ENCODE measurements around the gene TIMELESS. TPM values are rescaled to one million over a fixed set of nuclear protein-coding genes. Genes with fewer than 3 reads are reported as not detected.

The TIMELESS gene
- total RNA-seq, 1 donor from 2014 or later = 16.2 TPM

DNA sequence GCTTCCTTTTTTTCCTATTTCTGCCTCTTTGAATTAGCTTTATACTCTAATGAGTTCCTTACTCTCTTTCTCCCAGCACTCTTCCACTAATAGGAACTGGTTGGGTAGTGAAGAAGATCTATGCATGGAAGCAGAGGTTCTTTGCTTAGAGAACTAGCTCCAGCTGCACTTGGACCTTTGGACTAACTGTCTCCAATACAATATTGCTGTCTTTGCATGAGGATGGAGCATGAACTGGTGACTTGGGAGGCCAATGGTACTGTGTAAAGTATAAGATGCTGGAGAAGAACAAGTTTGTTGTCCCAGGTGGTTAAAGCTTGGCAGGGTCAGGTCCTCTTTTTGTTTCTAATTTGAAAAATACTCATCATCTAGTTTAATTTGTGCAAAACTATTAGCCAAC lies 41.1 kb upstream of the TIMELESS start:
- Mint-ChIP-seq H3K27ac (ENCODE audit: unreplicated experiment) (no peak overlapping the region), H3K4me1 (ENCODE audit: unreplicated experiment) (peaks cover 13% of the 10 kb centered on the region), H3K36me3 (ENCODE audit: unreplicated experiment) (no peaks in the 10 kb centered on the region), H3K27me3 (ENCODE audit: unreplicated experiment) (peaks cover 56% of the 10 kb centered on the region), H3K9me3 (ENCODE audit: unreplicated experiment) (no peaks in the 10 kb centered on the region), H3K4me3 (ENCODE audit: unreplicated experiment) (no peak overlapping the region)
- no peak for DNase-seq (ENCODE audit: extremely low spot score, unreplicated experiment)
- TF ChIP-seq, protein P1, sequence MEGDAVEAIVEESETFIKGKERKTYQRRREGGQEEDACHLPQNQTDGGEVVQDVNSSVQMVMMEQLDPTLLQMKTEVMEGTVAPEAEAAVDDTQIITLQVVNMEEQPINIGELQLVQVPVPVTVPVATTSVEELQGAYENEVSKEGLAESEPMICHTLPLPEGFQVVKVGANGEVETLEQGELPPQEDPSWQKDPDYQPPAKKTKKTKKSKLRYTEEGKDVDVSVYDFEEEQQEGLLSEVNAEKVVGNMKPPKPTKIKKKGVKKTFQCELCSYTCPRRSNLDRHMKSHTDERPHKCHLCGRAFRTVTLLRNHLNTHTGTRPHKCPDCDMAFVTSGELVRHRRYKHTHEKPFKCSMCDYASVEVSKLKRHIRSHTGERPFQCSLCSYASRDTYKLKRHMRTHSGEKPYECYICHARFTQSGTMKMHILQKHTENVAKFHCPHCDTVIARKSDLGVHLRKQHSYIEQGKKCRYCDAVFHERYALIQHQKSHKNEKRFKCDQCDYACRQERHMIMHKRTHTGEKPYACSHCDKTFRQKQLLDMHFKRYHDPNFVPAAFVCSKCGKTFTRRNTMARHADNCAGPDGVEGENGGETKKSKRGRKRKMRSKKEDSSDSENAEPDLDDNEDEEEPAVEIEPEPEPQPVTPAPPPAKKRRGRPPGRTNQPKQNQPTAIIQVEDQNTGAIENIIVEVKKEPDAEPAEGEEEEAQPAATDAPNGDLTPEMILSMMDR (IDR thresholded peaks at IDR 0.05) = no peak

DNA sequence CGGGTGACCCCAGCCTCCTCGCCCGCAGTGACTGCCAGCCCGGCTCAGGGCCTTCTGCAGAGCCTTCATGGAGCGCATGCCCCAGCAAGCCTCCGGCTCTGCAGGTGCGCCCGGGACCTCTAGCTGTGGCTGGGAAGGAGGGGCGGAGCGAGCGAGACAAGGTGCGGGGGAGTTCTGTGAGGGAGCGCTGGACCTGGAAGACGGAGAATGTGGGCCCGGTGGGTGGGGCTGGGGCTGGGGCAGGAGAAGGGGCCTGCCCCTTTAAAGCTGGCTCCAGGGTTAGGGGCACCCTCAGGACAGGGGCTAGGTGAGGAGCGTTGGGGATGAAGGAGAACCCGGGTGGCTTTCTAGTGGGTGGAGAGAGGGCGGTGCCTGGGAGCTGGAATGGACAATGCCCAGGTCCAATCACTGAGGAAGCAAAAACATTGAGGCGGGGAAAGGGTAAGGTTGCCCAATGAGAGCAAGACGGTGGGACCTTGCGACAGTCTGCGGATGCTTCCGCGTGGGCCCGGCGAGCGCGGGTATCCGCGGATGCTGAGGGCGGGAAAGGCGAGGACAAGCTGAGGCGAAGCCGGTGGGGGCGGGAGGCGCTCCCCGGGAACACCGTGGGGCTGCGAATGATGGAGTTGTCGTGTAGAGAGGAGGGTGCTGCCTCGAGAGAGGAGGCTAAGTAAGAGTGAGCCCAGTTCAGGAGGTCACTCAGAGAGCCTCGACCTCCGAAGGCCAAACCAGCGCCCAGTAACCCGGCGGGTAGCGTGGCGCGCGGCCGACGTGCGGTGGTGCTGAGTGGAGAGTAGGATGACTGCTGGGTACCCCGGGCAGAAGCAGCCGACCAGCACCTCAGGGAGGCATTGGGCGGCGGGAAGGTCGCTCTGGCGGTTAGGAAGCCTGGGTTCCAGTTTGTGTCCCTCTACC lies 39.1 kb upstream of the TIMELESS start, which contains the start of gene GLS2:
TSS of gene GLS2 (minus strand) at position 121 of the 915 bp plus-strand sequence. CDS start at position 78, 43 bp downstream.
- DNase-seq (ENCODE audit: extremely low spot score, unreplicated experiment) = peak; percentile 87
- Mint-ChIP-seq H3K4me1 (ENCODE audit: unreplicated experiment) (peaks cover 13% of the 10 kb centered on the region), H3K27ac (ENCODE audit: unreplicated experiment) (no peak within 1 kb of the TSS), H3K4me3 (ENCODE audit: unreplicated experiment) (peak within 1 kb of the TSS; percentile 81), H3K27me3 (ENCODE audit: unreplicated experiment) (peaks cover 56% of the 10 kb centered on the region), H3K36me3 (ENCODE audit: unreplicated experiment) (no peaks in the 10 kb centered on the region), H3K9me3 (ENCODE audit: unreplicated experiment) (no peaks in the 10 kb centered on the region)
- TF ChIP-seq, protein P1 (IDR thresholded peaks at IDR 0.05) = no peak

DNA sequence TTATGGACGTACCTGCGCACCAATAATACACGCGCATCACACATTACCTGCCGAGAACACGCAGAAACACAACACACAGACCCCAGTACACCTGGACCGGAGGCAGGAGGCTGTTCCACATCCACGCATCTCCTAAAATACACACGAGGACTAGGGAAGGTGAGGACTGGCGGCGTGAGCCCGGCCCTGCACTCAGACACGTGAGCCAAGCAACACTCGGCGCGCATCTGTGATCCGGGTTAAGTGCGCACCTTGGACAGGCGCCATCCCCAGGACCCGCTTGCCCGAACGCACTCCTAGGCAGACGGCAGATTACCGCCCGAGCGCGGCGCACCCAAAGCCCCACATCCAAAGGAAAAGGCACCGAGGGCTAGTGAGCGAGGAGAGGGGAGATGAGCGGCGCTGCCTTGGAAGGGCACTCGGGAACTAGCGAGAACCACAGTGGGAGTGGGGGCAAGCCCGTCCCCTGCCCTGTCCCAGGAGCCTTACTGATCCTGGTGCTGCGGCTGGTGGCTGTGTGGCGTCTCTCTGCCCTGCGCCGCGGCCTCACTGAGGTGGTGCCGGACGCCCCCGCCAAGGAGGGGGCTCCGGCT lies 38.3 kb upstream of the TIMELESS start:
- Mint-ChIP-seq H3K36me3 (ENCODE audit: unreplicated experiment) (no peaks in the 10 kb centered on the region), H3K9me3 (ENCODE audit: unreplicated experiment) (no peaks in the 10 kb centered on the region), H3K27me3 (ENCODE audit: unreplicated experiment) (peaks cover 54% of the 10 kb centered on the region), H3K4me3 (ENCODE audit: unreplicated experiment) (peak overlapping the region; percentile 81), H3K4me1 (ENCODE audit: unreplicated experiment) (peaks cover 13% of the 10 kb centered on the region), H3K27ac (ENCODE audit: unreplicated experiment) (no peak overlapping the region)
- no peak for DNase-seq (ENCODE audit: extremely low spot score, unreplicated experiment)
- TF ChIP-seq, protein P1 (IDR thresholded peaks at IDR 0.05) = no peak

DNA sequence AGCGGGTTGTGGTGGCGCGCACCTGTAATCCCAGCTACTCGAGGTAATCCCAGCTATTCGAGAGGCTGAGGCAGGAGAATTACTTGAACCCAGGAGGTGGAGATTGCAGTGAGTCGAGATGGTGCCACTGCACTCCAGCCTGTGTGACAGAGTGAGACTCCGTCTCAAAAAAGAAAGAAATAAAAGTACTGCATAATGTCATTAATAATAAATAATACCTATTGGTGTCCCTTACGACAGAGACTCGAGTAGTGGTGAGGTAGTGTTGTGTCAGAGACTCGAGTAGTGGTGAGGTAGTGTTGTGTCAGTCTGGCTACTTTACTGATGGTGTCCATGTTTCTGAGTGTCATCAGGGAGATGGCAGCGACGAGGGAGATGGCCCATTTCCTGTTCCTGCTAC lies 37.5 kb upstream of the TIMELESS start:
- TF ChIP-seq, protein P1 (IDR thresholded peaks at IDR 0.05) = no peak
- Mint-ChIP-seq H3K27ac (ENCODE audit: unreplicated experiment) (no peak overlapping the region), H3K4me3 (ENCODE audit: unreplicated experiment) (no peak overlapping the region), H3K9me3 (ENCODE audit: unreplicated experiment) (no peaks in the 10 kb centered on the region), H3K36me3 (ENCODE audit: unreplicated experiment) (no peaks in the 10 kb centered on the region), H3K4me1 (ENCODE audit: unreplicated experiment) (peaks cover 13% of the 10 kb centered on the region), H3K27me3 (ENCODE audit: unreplicated experiment) (peaks cover 51% of the 10 kb centered on the region)
- DNase-seq (ENCODE audit: extremely low spot score, unreplicated experiment) = no peak

GRCh38 chr12:56484566-56484965 lies 35.3 kb upstream of the TIMELESS start:
- no peak for DNase-seq (ENCODE audit: extremely low spot score, unreplicated experiment)
- H3K36me3 Mint-ChIP-seq (ENCODE audit: unreplicated experiment) = no peaks in the 10 kb centered on the region
- no peak overlapping the region for H3K27ac Mint-ChIP-seq (ENCODE audit: unreplicated experiment)
- H3K4me3 Mint-ChIP-seq (ENCODE audit: unreplicated experiment) = no peak overlapping the region
- peaks cover 13% of the 10 kb centered on the region for H3K4me1 Mint-ChIP-seq (ENCODE audit: unreplicated experiment)
- TF ChIP-seq, protein P1 (IDR thresholded peaks at IDR 0.05) = no peak
- H3K27me3 Mint-ChIP-seq (ENCODE audit: unreplicated experiment) = peaks cover 34% of the 10 kb centered on the region
- H3K9me3 Mint-ChIP-seq (ENCODE audit: unreplicated experiment) = no peaks in the 10 kb centered on the region

Measured in osteocyte (in vitro differentiated cells).